Epithelial cell of proximal tubule (primary cell): ENCODE data around the gene EPHB6. TPM values are rescaled to one million over a fixed set of nuclear protein-coding genes. Genes with fewer than 3 reads are reported as not detected.
A peak's percentile ranks its signal among the peaks of the same experiment; 100 is the strongest.

Experiments used
- DNase-seq: peaks from one replicate; pipeline ENCODE4 v3.0.0-alpha.2; 2011; ENCODE audit warnings: low read depth
- H3K4me3 ChIP-seq: 2 replicates; pipeline ENCODE4 v1.5.1; 2011; ENCODE audit warnings: low read depth, mild to moderate bottlenecking, low read length
- CTCF ChIP-seq: conservative IDR thresholded peaks from 2 replicates; pipeline ENCODE4 v1.5.1; 2012; ENCODE audit warnings: low read depth, mild to moderate bottlenecking, low read length
- total RNA-seq: library from RNA; depleted of rRNA; stranded (reverse); fragments of >200 nt; gene quantifications from 2 replicates; pipeline ENCODE4 v1.2.3, GENCODE V29; 2015

EPHB6 gene
- 0.75 and 3.3 TPM in 2 replicates for total RNA-seq

GRCh38 chr7:142854372-142855113 is at the start of gene EPHB6:
Gene EPHB6 (plus strand): TSS chr7:142855076. CDS start chr7:142863228, 8,152 bp downstream.
- no peak for TF ChIP-seq CTCF
- DNase-seq: no peak
- peak within 1 kb of the TSS; percentile 67 for H3K4me3 ChIP-seq

- H3K4me3 ChIP-seq: no peak overlapping the region
- no peak for TF ChIP-seq CTCF
- no peak for DNase-seq
These were observed 49.4 kb upstream of the EPHB6 start for GRCh38 chr7:142805350-142806021.

GRCh38 chr7:142806022-142806356 is 48.9 kb upstream of the EPHB6 start:
- H3K4me3 ChIP-seq: no peak overlapping the region
- no peak for DNase-seq
- no peak for TF ChIP-seq CTCF

GRCh38 chr7:142806957-142807356 is 47.9 kb upstream of the EPHB6 start:
- no peak for DNase-seq
- no peak for TF ChIP-seq CTCF

GRCh38 chr7:142807855-142808460 is 46.9 kb upstream of the EPHB6 start:
- no peak for TF ChIP-seq CTCF

More at GRCh38 chr7:142806957-142807356, 47.9 kb upstream of the EPHB6 start:
- no peak overlapping the region for H3K4me3 ChIP-seq

GRCh38 chr7:142808461-142808801 is 46.4 kb upstream of the EPHB6 start:
- H3K4me3 ChIP-seq: no peak overlapping the region
- TF ChIP-seq CTCF: no peak
- no peak for DNase-seq

More at GRCh38 chr7:142807855-142808460, 46.9 kb upstream of the EPHB6 start:
- no peak overlapping the region for H3K4me3 ChIP-seq
- no peak for DNase-seq
